ENCODE results near the gene NDRG3. TPM values are rescaled to one million over a fixed set of nuclear protein-coding genes. Genes with fewer than 3 reads are reported as not detected.

The NDRG3 gene
- total RNA-seq, 1 experiment from 2014 or later = 30.1 TPM

DNA sequence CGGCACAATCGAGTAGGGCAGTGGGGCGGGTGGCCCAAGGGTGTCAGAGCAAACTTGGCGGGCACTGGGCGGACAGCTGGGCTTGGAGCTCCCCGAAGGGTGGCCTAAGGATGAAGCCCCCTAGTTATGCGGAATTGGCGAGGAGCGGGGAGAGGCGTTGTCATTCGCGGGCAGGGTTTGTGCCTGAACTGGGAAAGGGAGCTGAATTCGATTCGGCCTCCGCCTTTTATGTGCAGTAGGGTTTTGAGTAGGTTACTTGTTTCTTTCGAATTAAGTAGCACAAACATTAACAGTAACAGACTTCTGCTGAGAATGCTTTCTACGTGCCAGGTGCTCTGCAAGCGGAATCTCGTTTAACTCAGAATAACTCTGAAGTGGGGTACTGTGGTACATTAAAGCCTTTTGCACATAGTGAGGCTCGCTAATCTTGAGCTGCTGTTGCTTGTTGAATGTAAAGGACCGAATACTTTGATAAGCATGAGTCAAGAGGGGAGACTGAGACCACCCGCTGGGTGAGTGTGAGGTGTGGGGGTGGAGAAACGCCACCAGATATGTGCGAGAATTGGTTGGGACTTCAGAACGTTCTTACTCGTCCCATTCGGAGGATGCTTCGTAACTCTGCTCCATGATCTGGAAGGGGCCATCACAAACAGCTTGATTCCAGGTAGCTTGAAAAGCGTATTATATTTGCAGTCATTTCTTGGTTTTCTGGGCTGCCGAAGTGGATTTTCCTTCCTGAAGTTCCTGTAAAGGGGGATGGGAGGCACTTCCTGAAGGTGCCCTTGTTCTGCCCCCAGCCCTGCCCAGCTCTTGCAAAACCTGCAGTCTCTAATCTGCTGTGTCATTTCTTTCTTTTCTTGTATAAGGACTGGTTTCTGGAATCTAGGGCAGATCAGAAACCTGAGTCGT, 139.5 kb downstream of the NDRG3 start:
- Histone ChIP-seq H3K9ac (ENCODE audit: low read length) (peak overlapping the region; percentile 97), H3K9me3 (ENCODE audit: low read length) (no peaks in the 10 kb centered on the region), H3K79me2 (ENCODE audit: low read length) (peaks cover 40% of the 10 kb centered on the region), H3K27ac (ENCODE audit: low read length) (peak overlapping the region; percentile 38), H3K4me1 (ENCODE audit: insufficient read depth, low read length) (peaks cover 17% of the 10 kb centered on the region), H3K4me3 (ENCODE audit: low read length) (peak overlapping the region; percentile 96), H4K20me1 (ENCODE audit: low read length) (peaks cover 13% of the 10 kb centered on the region), H2AFZ (ENCODE audit: low read length) (peak overlapping the region; percentile 75), H3K4me2 (ENCODE audit: low read length) (peak overlapping the region; percentile 91), H3K27me3 (ENCODE audit: low read length) (no peaks in the 10 kb centered on the region), H3K9me2 (replicated peaks; ENCODE audit: low read length) (no peaks in the 10 kb centered on the region), H3K36me3 (ENCODE audit: low read depth, low read length) (peaks cover 30% of the 10 kb centered on the region), H3F3A (ENCODE audit: low read length, unreplicated experiment) (no peaks in the 10 kb centered on the region)
- TSS peak; percentile 62 for BruUV-seq (replicated peaks)
- no peak for TF ChIP-seq EZH2phosphoT487 (IDR thresholded peaks at IDR 0.05; ENCODE audit: borderline replicate concordance, low read length)
- TF ChIP-seq, protein P1, sequence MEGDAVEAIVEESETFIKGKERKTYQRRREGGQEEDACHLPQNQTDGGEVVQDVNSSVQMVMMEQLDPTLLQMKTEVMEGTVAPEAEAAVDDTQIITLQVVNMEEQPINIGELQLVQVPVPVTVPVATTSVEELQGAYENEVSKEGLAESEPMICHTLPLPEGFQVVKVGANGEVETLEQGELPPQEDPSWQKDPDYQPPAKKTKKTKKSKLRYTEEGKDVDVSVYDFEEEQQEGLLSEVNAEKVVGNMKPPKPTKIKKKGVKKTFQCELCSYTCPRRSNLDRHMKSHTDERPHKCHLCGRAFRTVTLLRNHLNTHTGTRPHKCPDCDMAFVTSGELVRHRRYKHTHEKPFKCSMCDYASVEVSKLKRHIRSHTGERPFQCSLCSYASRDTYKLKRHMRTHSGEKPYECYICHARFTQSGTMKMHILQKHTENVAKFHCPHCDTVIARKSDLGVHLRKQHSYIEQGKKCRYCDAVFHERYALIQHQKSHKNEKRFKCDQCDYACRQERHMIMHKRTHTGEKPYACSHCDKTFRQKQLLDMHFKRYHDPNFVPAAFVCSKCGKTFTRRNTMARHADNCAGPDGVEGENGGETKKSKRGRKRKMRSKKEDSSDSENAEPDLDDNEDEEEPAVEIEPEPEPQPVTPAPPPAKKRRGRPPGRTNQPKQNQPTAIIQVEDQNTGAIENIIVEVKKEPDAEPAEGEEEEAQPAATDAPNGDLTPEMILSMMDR (conservative IDR thresholded peaks at IDR 0.05; ENCODE audit: low read depth, low read length) = no peak
- TF ChIP-seq EZH2 (IDR thresholded peaks at IDR 0.05; ENCODE audit: low read length, unreplicated experiment) = no peak
- CTCF ChIA-PET = interaction anchor here (0.5 to 1.1 kb wide), 7 partner anchors 9 to 148 kb away, joined by 3 to 12 read pairs (median 3); no protein-coding TSS in a partner anchor
- intact Hi-C loops (cut with micrococcal nuclease) = loop anchor here (10.0 kb wide), 1 partner anchor 258 kb away; a partner anchor contains a TSS
- POLR2A ChIA-PET (ENCODE audit: unreplicated experiment) = interaction anchor here (0.5 to 0.7 kb wide), 3 partner anchors 115 to 433 kb away, joined by 3 to 4 read pairs (median 3); no protein-coding TSS in a partner anchor
- DNase-seq (peak; percentile 32), ATAC-seq (no peak)

DNA sequence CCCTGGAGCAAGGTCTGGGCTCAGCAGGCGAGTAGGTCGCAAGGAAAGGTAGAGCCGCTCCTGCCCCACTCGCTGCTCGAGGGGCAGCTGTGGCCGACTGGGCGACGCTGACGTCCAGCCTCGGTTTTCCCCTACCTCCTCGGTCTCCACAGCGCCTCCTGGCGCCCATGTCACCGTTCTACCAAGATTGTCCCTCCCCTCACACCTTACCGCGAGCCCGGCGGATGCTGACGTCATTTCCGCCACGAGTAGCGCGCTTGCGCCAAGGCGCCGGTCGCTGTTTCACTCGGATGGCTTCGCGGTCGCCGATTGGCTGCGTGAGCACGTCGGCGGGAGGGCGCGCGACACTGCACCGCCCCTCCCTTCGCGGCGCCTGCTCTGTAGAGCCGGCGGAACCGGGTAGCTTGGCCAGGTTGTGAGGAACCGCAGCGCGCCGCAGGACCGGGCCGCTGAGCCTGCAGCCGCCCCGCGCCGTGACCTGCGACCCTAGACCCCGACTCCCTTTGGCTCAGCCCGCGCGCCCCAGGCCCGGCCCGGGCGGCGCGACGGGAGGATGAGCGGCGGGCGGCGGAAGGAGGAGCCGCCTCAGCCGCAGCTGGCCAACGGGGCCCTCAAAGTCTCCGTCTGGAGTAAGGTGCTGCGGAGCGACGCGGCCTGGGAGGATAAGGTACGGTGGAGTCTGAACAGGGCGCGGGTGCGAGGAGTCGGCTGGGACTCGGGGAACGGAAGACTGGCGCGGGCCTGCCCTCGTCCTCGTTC, 140.3 kb downstream of the NDRG3 start, which contains the start of gene RAB5IF:
TSS of gene RAB5IF (plus strand) at position 381 of the 759 bp plus-strand sequence. CDS start at position 554, 173 bp downstream.
- peak within 1 kb of the TSS; percentile 84 for H2AFZ ChIP-seq (ENCODE audit: low read length)
- H3K4me2 ChIP-seq (ENCODE audit: low read length) = peak within 1 kb of the TSS; percentile 91
- peaks cover 13% of the 10 kb centered on the region for H4K20me1 ChIP-seq (ENCODE audit: low read length)
- intact Hi-C loops (cut with micrococcal nuclease) = loop anchor here (10.0 kb wide), 1 partner anchor 259 kb away; a partner anchor contains a TSS
- no peaks in the 10 kb centered on the region for H3K27me3 ChIP-seq (ENCODE audit: low read length)
- no peaks in the 10 kb centered on the region for H3F3A ChIP-seq (ENCODE audit: low read length, unreplicated experiment)
- ChIA-PET POLR2A (ENCODE audit: unreplicated experiment) (interaction anchor here (0.5 to 0.7 kb wide), 2 partner anchors 114 to 432 kb away, joined by 3 read pairs; no protein-coding TSS in a partner anchor), CTCF (interaction anchor here (0.5 to 1.1 kb wide), 8 partner anchors 9 to 149 kb away, joined by 3 to 12 read pairs (median 3); no protein-coding TSS in a partner anchor)
- no peaks in the 10 kb centered on the region for H3K9me2 ChIP-seq (replicated peaks; ENCODE audit: low read length)
- TF ChIP-seq EZH2 (IDR thresholded peaks at IDR 0.05; ENCODE audit: low read length, unreplicated experiment) = no peak
- TF ChIP-seq, protein P1 (conservative IDR thresholded peaks at IDR 0.05; ENCODE audit: low read depth, low read length) = peak; percentile 90
- peak within 1 kb of the TSS; percentile 96 for H3K4me3 ChIP-seq (ENCODE audit: low read length)
- no TSS peak for BruUV-seq (replicated peaks)
- H3K27ac ChIP-seq (ENCODE audit: low read length) = peak within 1 kb of the TSS; percentile 38
- peak; percentile 97 for ATAC-seq
- DNase-seq = peak; percentile 100
- H3K9ac ChIP-seq (ENCODE audit: low read length) = peak within 1 kb of the TSS; percentile 97
- H3K4me1 ChIP-seq (ENCODE audit: insufficient read depth, low read length) = peaks cover 17% of the 10 kb centered on the region
- peaks cover 23% of the 10 kb centered on the region for H3K36me3 ChIP-seq (ENCODE audit: low read depth, low read length)
- H3K9me3 ChIP-seq (ENCODE audit: low read length) = no peaks in the 10 kb centered on the region
- H3K79me2 ChIP-seq (ENCODE audit: low read length) = peaks cover 40% of the 10 kb centered on the region

Data from PC-3 (cell line).